GM23338 (cell line): ENCODE results near the gene SPATA4.

ENCODE experiments used
- CREB1 ChIP-seq: fragments of 250-450 bp; sonication (Bioruptor Pico); IDR thresholded peaks from 2 replicates; pipeline ENCODE4 v1.5.0; 2020; ENCODE audit warnings: low read depth, mild to moderate bottlenecking, moderate library complexity
- EZH2 ChIP-seq: fragments of 200-600 bp; sonication (generic); IDR thresholded peaks from one replicate; pipeline ENCODE4 v1.8.0; 2017; ENCODE audit warnings: antibody characterized with exemption, mild to moderate bottlenecking, low read depth; ENCODE audit not compliant: unreplicated experiment
- EZH2phosphoT487 ChIP-seq: fragments of 200-600 bp; sonication (generic); IDR thresholded peaks from one replicate; pipeline ENCODE4 v1.8.1; 2018; ENCODE audit warnings: antibody characterized with exemption; ENCODE audit not compliant: unreplicated experiment
- JUNB ChIP-seq: IDR thresholded peaks from one replicate; pipeline ENCODE4 v1.6.1; 2016; ENCODE audit warnings: antibody characterized with exemption; ENCODE audit not compliant: unreplicated experiment
- POLR2AphosphoS5 ChIP-seq: IDR thresholded peaks from 2 replicates; pipeline ENCODE4 v1.6.1; 2016; ENCODE audit warnings: antibody characterized with exemption, low read depth
- STAT1 ChIP-seq: IDR thresholded peaks from one replicate; pipeline ENCODE4 v1.6.1; 2016; ENCODE audit warnings: antibody characterized with exemption; ENCODE audit not compliant: unreplicated experiment
- TF ChIP-seq, protein P1 (sequence below), 2 experiments: fragments of 200-600 bp in 1 of 2; sonication (generic) in 1 of 2; conservative IDR thresholded peaks; 2 replicates each; pipeline versions ENCODE4 v1.5.1 to v1.6.1; 2016 to 2017; ENCODE audit warnings: antibody characterized with exemption in 2 of 2, low read depth in 2 of 2, mild to moderate bottlenecking in 2 of 2, moderate library complexity in 1 of 2
- TF ChIP-seq, protein P2 (sequence below): IDR thresholded peaks from one replicate; pipeline ENCODE4 v1.6.1; 2018; ENCODE audit warnings: antibody characterized with exemption; ENCODE audit not compliant: unreplicated experiment
- TF ChIP-seq, protein P3 (sequence below): IDR thresholded peaks from 2 replicates; pipeline ENCODE4 v1.6.1; 2016; ENCODE audit warnings: antibody characterized with exemption

DNA sequence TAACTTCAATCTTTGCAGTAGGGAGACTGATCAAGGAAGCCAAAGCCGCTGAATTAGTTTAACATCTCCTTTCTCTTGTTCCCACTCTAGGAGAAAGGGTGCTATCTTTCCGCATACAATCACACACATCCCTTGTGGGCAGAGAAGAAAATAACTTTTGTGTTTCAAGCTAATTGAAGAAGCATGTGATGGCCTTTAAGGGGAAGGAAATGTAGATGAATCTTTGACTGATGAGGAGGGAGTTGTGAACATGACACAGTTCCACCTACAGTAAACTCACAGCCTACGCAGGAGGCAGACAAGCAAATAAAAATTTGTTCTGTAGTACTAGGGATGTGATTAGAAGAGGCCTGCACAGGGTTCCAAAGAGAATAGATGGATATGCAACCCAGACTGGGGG lies 14.7 kb upstream of the SPATA4 start:
- TF ChIP-seq CREB1, result no peak
- TF ChIP-seq, protein P1, sequence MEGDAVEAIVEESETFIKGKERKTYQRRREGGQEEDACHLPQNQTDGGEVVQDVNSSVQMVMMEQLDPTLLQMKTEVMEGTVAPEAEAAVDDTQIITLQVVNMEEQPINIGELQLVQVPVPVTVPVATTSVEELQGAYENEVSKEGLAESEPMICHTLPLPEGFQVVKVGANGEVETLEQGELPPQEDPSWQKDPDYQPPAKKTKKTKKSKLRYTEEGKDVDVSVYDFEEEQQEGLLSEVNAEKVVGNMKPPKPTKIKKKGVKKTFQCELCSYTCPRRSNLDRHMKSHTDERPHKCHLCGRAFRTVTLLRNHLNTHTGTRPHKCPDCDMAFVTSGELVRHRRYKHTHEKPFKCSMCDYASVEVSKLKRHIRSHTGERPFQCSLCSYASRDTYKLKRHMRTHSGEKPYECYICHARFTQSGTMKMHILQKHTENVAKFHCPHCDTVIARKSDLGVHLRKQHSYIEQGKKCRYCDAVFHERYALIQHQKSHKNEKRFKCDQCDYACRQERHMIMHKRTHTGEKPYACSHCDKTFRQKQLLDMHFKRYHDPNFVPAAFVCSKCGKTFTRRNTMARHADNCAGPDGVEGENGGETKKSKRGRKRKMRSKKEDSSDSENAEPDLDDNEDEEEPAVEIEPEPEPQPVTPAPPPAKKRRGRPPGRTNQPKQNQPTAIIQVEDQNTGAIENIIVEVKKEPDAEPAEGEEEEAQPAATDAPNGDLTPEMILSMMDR (conservative IDR thresholded peaks at IDR 0.05; ENCODE audit: low read depth in 2 of 2), result no peak
- TF ChIP-seq POLR2AphosphoS5, result no peak
- TF ChIP-seq, protein P2, sequence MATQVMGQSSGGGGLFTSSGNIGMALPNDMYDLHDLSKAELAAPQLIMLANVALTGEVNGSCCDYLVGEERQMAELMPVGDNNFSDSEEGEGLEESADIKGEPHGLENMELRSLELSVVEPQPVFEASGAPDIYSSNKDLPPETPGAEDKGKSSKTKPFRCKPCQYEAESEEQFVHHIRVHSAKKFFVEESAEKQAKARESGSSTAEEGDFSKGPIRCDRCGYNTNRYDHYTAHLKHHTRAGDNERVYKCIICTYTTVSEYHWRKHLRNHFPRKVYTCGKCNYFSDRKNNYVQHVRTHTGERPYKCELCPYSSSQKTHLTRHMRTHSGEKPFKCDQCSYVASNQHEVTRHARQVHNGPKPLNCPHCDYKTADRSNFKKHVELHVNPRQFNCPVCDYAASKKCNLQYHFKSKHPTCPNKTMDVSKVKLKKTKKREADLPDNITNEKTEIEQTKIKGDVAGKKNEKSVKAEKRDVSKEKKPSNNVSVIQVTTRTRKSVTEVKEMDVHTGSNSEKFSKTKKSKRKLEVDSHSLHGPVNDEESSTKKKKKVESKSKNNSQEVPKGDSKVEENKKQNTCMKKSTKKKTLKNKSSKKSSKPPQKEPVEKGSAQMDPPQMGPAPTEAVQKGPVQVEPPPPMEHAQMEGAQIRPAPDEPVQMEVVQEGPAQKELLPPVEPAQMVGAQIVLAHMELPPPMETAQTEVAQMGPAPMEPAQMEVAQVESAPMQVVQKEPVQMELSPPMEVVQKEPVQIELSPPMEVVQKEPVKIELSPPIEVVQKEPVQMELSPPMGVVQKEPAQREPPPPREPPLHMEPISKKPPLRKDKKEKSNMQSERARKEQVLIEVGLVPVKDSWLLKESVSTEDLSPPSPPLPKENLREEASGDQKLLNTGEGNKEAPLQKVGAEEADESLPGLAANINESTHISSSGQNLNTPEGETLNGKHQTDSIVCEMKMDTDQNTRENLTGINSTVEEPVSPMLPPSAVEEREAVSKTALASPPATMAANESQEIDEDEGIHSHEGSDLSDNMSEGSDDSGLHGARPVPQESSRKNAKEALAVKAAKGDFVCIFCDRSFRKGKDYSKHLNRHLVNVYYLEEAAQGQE, result no peak
- TF ChIP-seq, protein P3, sequence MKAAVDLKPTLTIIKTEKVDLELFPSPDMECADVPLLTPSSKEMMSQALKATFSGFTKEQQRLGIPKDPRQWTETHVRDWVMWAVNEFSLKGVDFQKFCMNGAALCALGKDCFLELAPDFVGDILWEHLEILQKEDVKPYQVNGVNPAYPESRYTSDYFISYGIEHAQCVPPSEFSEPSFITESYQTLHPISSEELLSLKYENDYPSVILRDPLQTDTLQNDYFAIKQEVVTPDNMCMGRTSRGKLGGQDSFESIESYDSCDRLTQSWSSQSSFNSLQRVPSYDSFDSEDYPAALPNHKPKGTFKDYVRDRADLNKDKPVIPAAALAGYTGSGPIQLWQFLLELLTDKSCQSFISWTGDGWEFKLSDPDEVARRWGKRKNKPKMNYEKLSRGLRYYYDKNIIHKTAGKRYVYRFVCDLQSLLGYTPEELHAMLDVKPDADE, result no peak
- TF ChIP-seq EZH2phosphoT487, result no peak
- no peak for TF ChIP-seq EZH2
- no peak for TF ChIP-seq STAT1
- TF ChIP-seq JUNB, result no peak
